ENCODE measurements around the gene HNRNPM.

GRCh38 chr19:8526345-8527091, 81.7 kb downstream of the HNRNPM start:
- TF ChIP-seq, protein P1, sequence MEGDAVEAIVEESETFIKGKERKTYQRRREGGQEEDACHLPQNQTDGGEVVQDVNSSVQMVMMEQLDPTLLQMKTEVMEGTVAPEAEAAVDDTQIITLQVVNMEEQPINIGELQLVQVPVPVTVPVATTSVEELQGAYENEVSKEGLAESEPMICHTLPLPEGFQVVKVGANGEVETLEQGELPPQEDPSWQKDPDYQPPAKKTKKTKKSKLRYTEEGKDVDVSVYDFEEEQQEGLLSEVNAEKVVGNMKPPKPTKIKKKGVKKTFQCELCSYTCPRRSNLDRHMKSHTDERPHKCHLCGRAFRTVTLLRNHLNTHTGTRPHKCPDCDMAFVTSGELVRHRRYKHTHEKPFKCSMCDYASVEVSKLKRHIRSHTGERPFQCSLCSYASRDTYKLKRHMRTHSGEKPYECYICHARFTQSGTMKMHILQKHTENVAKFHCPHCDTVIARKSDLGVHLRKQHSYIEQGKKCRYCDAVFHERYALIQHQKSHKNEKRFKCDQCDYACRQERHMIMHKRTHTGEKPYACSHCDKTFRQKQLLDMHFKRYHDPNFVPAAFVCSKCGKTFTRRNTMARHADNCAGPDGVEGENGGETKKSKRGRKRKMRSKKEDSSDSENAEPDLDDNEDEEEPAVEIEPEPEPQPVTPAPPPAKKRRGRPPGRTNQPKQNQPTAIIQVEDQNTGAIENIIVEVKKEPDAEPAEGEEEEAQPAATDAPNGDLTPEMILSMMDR (IDR thresholded peaks at IDR 0.05) = no peak
- TF ChIP-seq POLR2A (IDR thresholded peaks at IDR 0.05; ENCODE audit: low read depth) (peak; percentile 10), POLR2AphosphoS5 (IDR thresholded peaks at IDR 0.05) (peak; percentile 72 to 87)

Data from esophagus muscularis mucosa (tissue), 3 donors.